Spinal cord (tissue), 10 donors: Measurements from ENCODE around the gene GABRB3. TPM values are rescaled to one million over a fixed set of nuclear protein-coding genes. Genes with fewer than 3 reads are reported as not detected.
A peak's percentile ranks its signal among the peaks of the same experiment; 100 is the strongest.

Experiments used
- DNase-seq, 6 donors: peaks; one replicate each; pipeline versions ENCODE4 v3.0.0 to v3.0.0-alpha.2; 2013 to 2015; ENCODE audit warnings: low spot score in 6 of 6, low read depth in 4 of 6
- H3K27ac ChIP-seq: one replicate; pipeline ENCODE4 v1.5.1; 2013; ENCODE audit warnings: low read depth, low read length, control low read depth
- H3K27me3 ChIP-seq: one replicate; pipeline ENCODE4 v1.6.1; 2013; ENCODE audit warnings: low read length; ENCODE audit not compliant: control insufficient read depth, insufficient read depth
- H3K36me3 ChIP-seq: one replicate; pipeline ENCODE4 v1.6.1; 2013; ENCODE audit warnings: low read length; ENCODE audit not compliant: control insufficient read depth, insufficient read depth
- H3K4me1 ChIP-seq: one replicate; pipeline ENCODE4 v1.6.1; 2013; ENCODE audit warnings: low read length; ENCODE audit not compliant: control insufficient read depth, insufficient read depth
- H3K4me3 ChIP-seq: one replicate; pipeline ENCODE4 v1.5.1; 2013; ENCODE audit warnings: low read depth, low read length, control low read depth
- H3K9me3 ChIP-seq: one replicate; pipeline ENCODE4 v1.6.1; 2013; ENCODE audit warnings: low read length; ENCODE audit not compliant: control insufficient read depth, insufficient read depth
- WGBS: methylation state at CpG from one replicate; pipeline ENCODE4 v1.1.5; 2013; ENCODE audit warnings: missing lambda C conversion rate; ENCODE audit not compliant: insufficient coverage; 5-methylcytosine and 5-hydroxymethylcytosine counted together
- polyA plus RNA-seq, 2 donors: library from polyadenylated mRNA; unstranded; fragments of 120-200 nt; gene quantifications; one replicate each; pipeline ENCODE4 v1.2.1, GENCODE V29; 2013; ENCODE audit not compliant: insufficient read length in 2 of 2
- total RNA-seq, 2 donors: library from RNA; depleted of rRNA in 1 of 2; stranded (reverse); fragments of 120-200 nt in 1 of 2; fragments of >200 nt in 1 of 2; gene quantifications; one replicate each; pipeline versions ENCODE4 v1.2.3 to v1.2.4, GENCODE V29; 2013 to 2014
- donor health status: healthy.

Gene GABRB3
- total and polyA plus RNA-seq, 4 donors: 28.7 to 79.5 (median 70.3) TPM

- peaks cover 2% of the 10 kb centered on the region for H3K27me3 ChIP-seq
- peaks cover 7% of the 10 kb centered on the region for H3K4me1 ChIP-seq
- no peak overlapping the region for H3K27ac ChIP-seq
- 10% methylated on average over 5 of the region's 8 CpGs for WGBS
- no peak for DNase-seq
- H3K4me3 ChIP-seq: no peak overlapping the region
- no peaks in the 10 kb centered on the region for H3K9me3 ChIP-seq
- no peaks in the 10 kb centered on the region for H3K36me3 ChIP-seq
These were observed 1.1 kb upstream of the GABRB3 start for GRCh38 chr15:26773917-26774316.

GRCh38 chr15:26773067-26773877, 406 bp upstream of the GABRB3 start:
- DNase-seq: peak in 5 of 6 donors; percentile 64 to 96 (median 78)
- Histone ChIP-seq H3K9me3 (no peaks in the 10 kb centered on the region), H3K27ac (no peak overlapping the region), H3K36me3 (no peaks in the 10 kb centered on the region), H3K4me3 (no peak overlapping the region), H3K4me1 (peaks cover 7% of the 10 kb centered on the region), H3K27me3 (peaks cover 2% of the 10 kb centered on the region)
- WGBS: under 1% methylated on average over 86 of the region's 102 CpGs

- Histone ChIP-seq H3K27ac (no peak overlapping the region), H3K27me3 (peaks cover 2% of the 10 kb centered on the region), H3K36me3 (no peaks in the 10 kb centered on the region), H3K4me1 (peaks cover 7% of the 10 kb centered on the region), H3K9me3 (no peaks in the 10 kb centered on the region), H3K4me3 (peak overlapping the region; percentile 28)
- peak; percentile 13 to 85 (median 48) for DNase-seq
- WGBS: under 1% methylated on average over 32 of the region's 32 CpGs
These were observed 1.2 kb downstream of the GABRB3 start for GRCh38 chr15:26771578-26772153.

- H3K4me3 ChIP-seq: peak overlapping the region; percentile 28
- peaks cover 7% of the 10 kb centered on the region for H3K4me1 ChIP-seq
- DNase-seq: peak in 5 of 6 donors; percentile 3 to 84 (median 23)
- H3K36me3 ChIP-seq: no peaks in the 10 kb centered on the region
- no peak overlapping the region for H3K27ac ChIP-seq
- 6% methylated on average over 8 of the region's 10 CpGs for WGBS
- H3K9me3 ChIP-seq: no peaks in the 10 kb centered on the region
- H3K27me3 ChIP-seq: peaks cover 2% of the 10 kb centered on the region
These were observed 1.7 kb downstream of the GABRB3 start for GRCh38 chr15:26771168-26771567.

- no peak for DNase-seq
- no peak overlapping the region for H3K27ac ChIP-seq
- WGBS: 51% methylated on average over 3 of the region's 5 CpGs
- H3K36me3 ChIP-seq: no peaks in the 10 kb centered on the region
- H3K4me1 ChIP-seq: peaks cover 4% of the 10 kb centered on the region
- no peak overlapping the region for H3K4me3 ChIP-seq
- H3K27me3 ChIP-seq: no peaks in the 10 kb centered on the region
- H3K9me3 ChIP-seq: no peaks in the 10 kb centered on the region
These were observed 5.6 kb downstream of the GABRB3 start for GRCh38 chr15:26767169-26767670.

DNA sequence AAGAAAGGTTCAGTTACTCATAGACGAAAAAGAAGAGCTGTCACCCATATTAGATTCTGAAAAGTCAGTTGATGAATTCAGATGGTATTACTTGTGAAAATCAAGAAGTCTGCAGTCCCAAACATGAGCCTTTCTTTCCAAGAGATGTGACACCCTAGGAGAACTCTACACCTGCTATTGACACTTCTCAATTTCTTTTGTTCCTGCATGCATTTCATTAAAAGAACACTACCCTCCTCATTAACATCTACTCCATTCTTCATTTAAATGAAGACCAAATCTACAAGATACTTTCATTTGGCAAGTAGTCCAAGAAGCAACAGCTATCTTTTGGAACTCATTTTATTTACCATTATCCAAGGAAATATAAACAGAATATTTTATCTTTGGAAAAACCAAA, 6.6 kb downstream of the GABRB3 start:
- Histone ChIP-seq H3K9me3 (no peaks in the 10 kb centered on the region), H3K4me3 (no peak overlapping the region), H3K27me3 (no peaks in the 10 kb centered on the region), H3K36me3 (no peaks in the 10 kb centered on the region), H3K27ac (no peak overlapping the region), H3K4me1 (no peaks in the 10 kb centered on the region)
- no peak for DNase-seq
- no CpG with 5 or more reads among the region's 1 CpG for WGBS

DNA sequence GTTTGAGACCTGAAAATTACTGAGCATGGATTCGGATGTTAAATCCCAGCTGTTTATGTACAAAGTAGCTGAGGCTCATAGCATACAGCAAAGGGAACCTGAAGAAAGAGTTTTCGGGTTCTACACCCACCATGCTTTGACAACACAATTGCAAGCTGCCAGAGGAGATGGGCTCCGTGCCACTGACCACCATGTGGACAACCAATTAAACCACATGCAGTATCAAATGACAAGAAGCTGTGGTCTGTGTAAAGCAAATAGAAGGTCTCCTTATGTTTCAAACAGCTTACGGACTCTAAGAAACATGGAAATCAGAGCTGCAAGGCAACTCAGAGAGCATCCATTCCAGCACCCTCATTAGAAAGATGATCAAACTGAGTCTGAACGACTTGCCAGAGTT, 12.9 kb downstream of the GABRB3 start:
- no peak overlapping the region for H3K27ac ChIP-seq
- WGBS: 86% methylated on average over 1 of the region's 5 CpGs
- no peaks in the 10 kb centered on the region for H3K9me3 ChIP-seq
- no peaks in the 10 kb centered on the region for H3K27me3 ChIP-seq
- no peak overlapping the region for H3K4me3 ChIP-seq
- H3K4me1 ChIP-seq: no peaks in the 10 kb centered on the region
- no peak for DNase-seq
- H3K36me3 ChIP-seq: peaks cover 4% of the 10 kb centered on the region

DNA sequence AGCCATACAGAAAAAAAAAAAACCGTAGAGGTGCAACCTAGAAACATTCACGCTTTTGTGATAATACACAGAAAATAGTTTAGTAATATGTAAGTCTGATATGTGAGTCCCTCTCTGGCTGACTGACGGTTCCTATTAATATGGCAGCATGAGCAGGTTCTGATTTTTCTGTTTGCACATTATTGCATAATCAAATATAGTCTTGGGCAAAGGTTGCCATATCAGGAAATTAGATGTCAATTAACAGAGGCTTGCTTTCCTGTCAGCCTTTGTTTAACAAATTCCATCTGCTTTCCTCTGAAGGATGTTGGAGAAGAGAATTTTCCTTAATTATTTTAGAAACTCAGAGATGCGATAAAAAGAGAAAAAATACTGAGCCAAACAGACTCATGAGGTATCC, 14.8 kb downstream of the GABRB3 start:
- Histone ChIP-seq H3K36me3 (peaks cover 4% of the 10 kb centered on the region), H3K27me3 (no peaks in the 10 kb centered on the region), H3K27ac (no peak overlapping the region), H3K4me1 (no peaks in the 10 kb centered on the region), H3K9me3 (no peaks in the 10 kb centered on the region), H3K4me3 (no peak overlapping the region)
- WGBS: 100% methylated on average over 1 of the region's 4 CpGs
- no peak for DNase-seq

DNA sequence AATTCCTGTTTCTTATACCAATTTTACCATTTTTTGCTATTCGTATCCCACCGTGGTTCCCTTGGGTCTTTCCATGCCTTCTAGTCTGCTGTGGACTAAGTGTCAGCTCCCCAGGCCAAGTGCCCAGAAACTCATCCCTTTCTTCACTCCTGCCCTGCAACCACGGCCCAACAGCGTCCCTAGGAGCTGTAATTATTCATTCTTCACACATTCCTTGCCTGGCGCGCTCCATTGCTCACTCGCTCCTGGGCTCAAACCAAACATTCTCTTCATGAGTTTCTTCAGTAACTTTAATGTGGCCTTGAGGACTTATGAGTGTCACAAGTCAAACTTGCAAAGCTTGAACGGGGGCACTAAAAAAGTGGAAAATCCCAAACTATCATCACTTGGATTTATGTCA, 15.7 kb downstream of the GABRB3 start:
- Histone ChIP-seq H3K4me3 (no peak overlapping the region), H3K4me1 (no peaks in the 10 kb centered on the region), H3K9me3 (no peaks in the 10 kb centered on the region), H3K36me3 (peaks cover 4% of the 10 kb centered on the region), H3K27me3 (no peaks in the 10 kb centered on the region), H3K27ac (no peak overlapping the region)
- WGBS: 52% methylated on average over 4 of the region's 8 CpGs
- DNase-seq: no peak

DNA sequence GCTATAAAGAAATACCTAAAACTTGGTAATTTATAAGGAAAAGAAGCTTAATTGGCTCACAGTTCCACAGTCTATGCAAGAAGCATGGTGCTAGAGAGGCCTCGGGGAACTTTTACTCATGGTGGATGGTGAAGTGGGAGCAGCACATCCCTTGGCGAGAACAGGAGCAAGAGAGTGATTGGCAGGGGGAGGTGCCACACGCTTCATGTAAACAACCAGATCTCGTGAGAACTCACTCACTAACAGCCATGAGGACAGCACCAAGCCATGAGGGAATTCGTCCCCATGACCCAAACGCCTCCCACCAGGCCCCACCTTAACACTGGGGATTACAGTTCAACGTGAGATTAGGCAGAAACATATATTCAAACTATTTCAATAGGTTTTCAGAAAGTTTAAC, 28.0 kb downstream of the GABRB3 start:
- no peaks in the 10 kb centered on the region for H3K4me1 ChIP-seq
- H3K4me3 ChIP-seq: no peak overlapping the region
- 77% methylated on average over 3 of the region's 7 CpGs for WGBS
- H3K9me3 ChIP-seq: no peaks in the 10 kb centered on the region
- no peaks in the 10 kb centered on the region for H3K36me3 ChIP-seq
- H3K27me3 ChIP-seq: no peaks in the 10 kb centered on the region
- no peak for DNase-seq
- no peak overlapping the region for H3K27ac ChIP-seq
